ENCODE data around the gene PODN.

PODN gene

GRCh38 chr1:53043271-53043670 is 18.7 kb upstream of the PODN start:
- DNase-seq (ENCODE audit: low spot score) (no peak), ATAC-seq (ENCODE audit: low read depth) (no peak)
- Histone ChIP-seq H3K36me3 (ENCODE audit: low read depth) (0 out of 2 replicates have a peak, but pooled peaks cover under 1% of the 10 kb centered on the region), H3K27ac (ENCODE audit: poor library complexity, severe bottlenecking) (no peak overlapping the region), H3K4me1 (ENCODE audit: insufficient read depth, poor library complexity, severe bottlenecking) (peaks cover 6% of the 10 kb centered on the region), H3K27me3 (ENCODE audit: insufficient read depth, poor library complexity, severe bottlenecking) (no peaks in the 10 kb centered on the region), H3K4me3 (ENCODE audit: severe bottlenecking) (no peak overlapping the region), H3K9me3 (ENCODE audit: severe bottlenecking) (no peaks in the 10 kb centered on the region)
- TF ChIP-seq, protein P1, sequence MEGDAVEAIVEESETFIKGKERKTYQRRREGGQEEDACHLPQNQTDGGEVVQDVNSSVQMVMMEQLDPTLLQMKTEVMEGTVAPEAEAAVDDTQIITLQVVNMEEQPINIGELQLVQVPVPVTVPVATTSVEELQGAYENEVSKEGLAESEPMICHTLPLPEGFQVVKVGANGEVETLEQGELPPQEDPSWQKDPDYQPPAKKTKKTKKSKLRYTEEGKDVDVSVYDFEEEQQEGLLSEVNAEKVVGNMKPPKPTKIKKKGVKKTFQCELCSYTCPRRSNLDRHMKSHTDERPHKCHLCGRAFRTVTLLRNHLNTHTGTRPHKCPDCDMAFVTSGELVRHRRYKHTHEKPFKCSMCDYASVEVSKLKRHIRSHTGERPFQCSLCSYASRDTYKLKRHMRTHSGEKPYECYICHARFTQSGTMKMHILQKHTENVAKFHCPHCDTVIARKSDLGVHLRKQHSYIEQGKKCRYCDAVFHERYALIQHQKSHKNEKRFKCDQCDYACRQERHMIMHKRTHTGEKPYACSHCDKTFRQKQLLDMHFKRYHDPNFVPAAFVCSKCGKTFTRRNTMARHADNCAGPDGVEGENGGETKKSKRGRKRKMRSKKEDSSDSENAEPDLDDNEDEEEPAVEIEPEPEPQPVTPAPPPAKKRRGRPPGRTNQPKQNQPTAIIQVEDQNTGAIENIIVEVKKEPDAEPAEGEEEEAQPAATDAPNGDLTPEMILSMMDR (IDR thresholded peaks at IDR 0.05; ENCODE audit: poor library complexity, severe bottlenecking), result no peak

GRCh38 chr1:53044926-53045325 is 17.1 kb upstream of the PODN start:
- H3K36me3 ChIP-seq (ENCODE audit: low read depth), result peaks cover 5% of the 10 kb centered on the region; the same call in 1 of the 2 replicates
- H3K4me1 ChIP-seq (ENCODE audit: insufficient read depth, poor library complexity, severe bottlenecking), result peaks cover 6% of the 10 kb centered on the region
- H3K27me3 ChIP-seq (ENCODE audit: insufficient read depth, poor library complexity, severe bottlenecking), result no peaks in the 10 kb centered on the region
- TF ChIP-seq, protein P1 (IDR thresholded peaks at IDR 0.05; ENCODE audit: poor library complexity, severe bottlenecking), result no peak
- H3K9me3 ChIP-seq (ENCODE audit: severe bottlenecking), result no peaks in the 10 kb centered on the region
- no peak for DNase-seq (ENCODE audit: low spot score)
- no peak overlapping the region for H3K4me3 ChIP-seq (ENCODE audit: severe bottlenecking)
- H3K27ac ChIP-seq (ENCODE audit: poor library complexity, severe bottlenecking), result no peak overlapping the region
- ATAC-seq (ENCODE audit: low read depth), result no peak

DNA sequence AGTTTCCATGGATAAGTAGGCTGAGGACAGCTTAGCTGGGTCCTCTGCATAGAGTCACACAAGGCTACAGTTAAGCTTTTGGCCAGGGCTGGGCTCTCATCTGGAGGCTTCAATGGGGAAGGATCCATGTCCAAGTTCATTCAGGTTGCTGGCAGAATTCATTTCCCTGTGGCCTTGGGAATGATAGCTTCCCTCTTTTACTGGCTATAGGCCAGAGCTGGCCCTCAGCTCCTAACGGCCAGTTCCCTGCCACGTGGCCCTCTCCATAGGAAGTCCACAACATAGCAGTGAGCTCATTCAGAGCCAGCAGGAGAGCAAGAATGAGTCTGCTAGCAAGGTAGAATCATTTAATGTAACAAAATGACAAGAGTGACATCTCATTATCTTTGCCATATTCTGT is 15.1 kb upstream of the PODN start:
- no peaks in the 10 kb centered on the region for H3K9me3 ChIP-seq (ENCODE audit: severe bottlenecking)
- no peak overlapping the region for H3K4me3 ChIP-seq (ENCODE audit: severe bottlenecking)
- DNase-seq (ENCODE audit: low spot score), result no peak
- no peak overlapping the region for H3K27ac ChIP-seq (ENCODE audit: poor library complexity, severe bottlenecking)
- H3K27me3 ChIP-seq (ENCODE audit: insufficient read depth, poor library complexity, severe bottlenecking), result no peaks in the 10 kb centered on the region
- TF ChIP-seq, protein P1 (IDR thresholded peaks at IDR 0.05; ENCODE audit: poor library complexity, severe bottlenecking), result no peak
- peaks cover 6% of the 10 kb centered on the region for H3K4me1 ChIP-seq (ENCODE audit: insufficient read depth, poor library complexity, severe bottlenecking)
- ATAC-seq (ENCODE audit: low read depth), result no peak
- H3K36me3 ChIP-seq (ENCODE audit: low read depth), result peaks cover 5% of the 10 kb centered on the region; the same call in 1 of the 2 replicates

GRCh38 chr1:53047737-53048736 is 14.0 kb upstream of the PODN start:
- peaks cover 5% of the 10 kb centered on the region; the same call in 1 of the 2 replicates for H3K36me3 ChIP-seq (ENCODE audit: low read depth)
- ATAC-seq (ENCODE audit: low read depth) (peak; percentile 66), DNase-seq (ENCODE audit: low spot score) (no peak)
- TF ChIP-seq, protein P1 (IDR thresholded peaks at IDR 0.05; ENCODE audit: poor library complexity, severe bottlenecking), result no peak
- H3K27me3 ChIP-seq (ENCODE audit: insufficient read depth, poor library complexity, severe bottlenecking), result no peaks in the 10 kb centered on the region
- no peaks in the 10 kb centered on the region for H3K9me3 ChIP-seq (ENCODE audit: severe bottlenecking)
- H3K4me1 ChIP-seq (ENCODE audit: insufficient read depth, poor library complexity, severe bottlenecking), result peaks cover 6% of the 10 kb centered on the region
- H3K27ac ChIP-seq (ENCODE audit: poor library complexity, severe bottlenecking), result no peak overlapping the region
- no peak overlapping the region for H3K4me3 ChIP-seq (ENCODE audit: severe bottlenecking)

Data from RWPE2 (cell line).